ENCODE measurements around the gene TTC29.

GRCh38 chr4:146969126-146969525 is 23.5 kb upstream of the TTC29 start:
- TF ChIP-seq CTCF (IDR thresholded peaks at IDR 0.05; ENCODE audit: low read length) = no peak
- TF ChIP-seq EZH2 (IDR thresholded peaks at IDR 0.05; ENCODE audit: borderline replicate concordance, low read length) = no peak
